HepG2 (cell line): ENCODE results near the gene RARA. TPM values are rescaled to one million over a fixed set of nuclear protein-coding genes. Genes with fewer than 3 reads are reported as not detected.
A peak's percentile ranks its signal among the peaks of the same experiment; 100 is the strongest.

ENCODE experiments used
- CSRNP1 ChIP-seq: sonication (generic); formaldehyde crosslinking; IDR thresholded peaks from 2 replicates; pipeline ENCODE4 v1.8.1; 2023; ENCODE audit warnings: mild to moderate bottlenecking, missing genetic modification reagents
- GATAD2A ChIP-seq: IDR thresholded peaks from 2 replicates; pipeline ENCODE4 v1.6.1; 2016
- KDM1A ChIP-seq: IDR thresholded peaks from 2 replicates; pipeline ENCODE4 v1.6.1; 2016; ENCODE audit warnings: missing compliant biosample characterization
- NFYB ChIP-seq: sonication (generic); formaldehyde crosslinking; IDR thresholded peaks from 2 replicates; pipeline ENCODE4 v1.4.0; 2020; ENCODE audit warnings: missing genetic modification reagents
- POGZ ChIP-seq: sonication (generic); formaldehyde crosslinking; IDR thresholded peaks from 2 replicates; pipeline ENCODE4 v1.4.0; 2020; ENCODE audit warnings: mild to moderate bottlenecking, missing genetic modification reagents
- RERE ChIP-seq: IDR thresholded peaks from 2 replicates; pipeline ENCODE4 v1.6.1; 2016; ENCODE audit warnings: low read depth, missing genetic modification reagents, missing compliant biosample characterization
- THAP8 ChIP-seq: sonication (generic); formaldehyde crosslinking; IDR thresholded peaks from 2 replicates; pipeline ENCODE4 v1.5.1; 2020; ENCODE audit warnings: missing genetic modification reagents, mild to moderate bottlenecking, borderline replicate concordance
- ZFP41 ChIP-seq: sonication (generic); formaldehyde crosslinking; IDR thresholded peaks from 2 replicates; pipeline ENCODE4 v1.4.0; 2020; ENCODE audit warnings: mild to moderate bottlenecking, missing genetic modification reagents, borderline replicate concordance
- ZNF143 ChIP-seq: sonication (generic); formaldehyde crosslinking; IDR thresholded peaks from 2 replicates; pipeline ENCODE4 v1.4.0; 2020; ENCODE audit warnings: missing genetic modification reagents
- ZNF562 ChIP-seq: sonication (generic); formaldehyde crosslinking; IDR thresholded peaks from 2 replicates; pipeline ENCODE4 v1.8.0; 2022; ENCODE audit warnings: missing genetic modification reagents, borderline replicate concordance
- ZNF646 ChIP-seq: sonication (generic); formaldehyde crosslinking; IDR thresholded peaks from 2 replicates; pipeline ENCODE4 v1.9.0; 2021; ENCODE audit warnings: mild to moderate bottlenecking, missing genetic modification reagents
- polyA plus RNA-seq, 8 experiments: library from polyadenylated mRNA; depleted of rRNA in 3 of 8; stranded (reverse) in 7 of 8; unstranded in 1 of 8; fragments of >200 nt; fragmentation: Illumina TruSeq in 4 of 8; extraction: Trizol in 4 of 8; gene quantifications; 2 replicates each; pipeline versions ENCODE4 v1.2.1 to v1.2.3, GENCODE V29; 2011 to 2016; ENCODE audit warnings: low read depth in 4 of 8, missing spikeins in 1 of 8, mixed read lengths in 1 of 8; ENCODE audit not compliant: insufficient read depth in 1 of 8
- total RNA-seq, 5 experiments: library from RNA; depleted of rRNA; stranded (reverse); fragments of >200 nt; fragmentation: Illumina TruSeq; extraction: Trizol; gene quantifications; 2 replicates each; pipeline ENCODE4 v1.2.3, GENCODE V29; 2016; ENCODE audit warnings: low read depth in 1 of 5

RARA gene
- total and polyA plus RNA-seq, 2 of the 13 experiments (the other 11 are each of a cell fraction or from before 2014, with no cell fraction given), result 6.4 to 8.6 TPM

- TF ChIP-seq GATAD2A (peak; percentile 82), POGZ (CRISPR knock-in tag) (peak; percentile 84), ZNF562 (CRISPR knock-in tag) (no peak), THAP8 (CRISPR knock-in tag) (0 out of 2 replicates have a peak, but pooled peaks have one; percentile 84), RERE (CRISPR knock-in tag) (0 out of 2 replicates have a peak, but pooled peaks have one; percentile 14), ZFP41 (CRISPR knock-in tag) (no peak; the same call in 1 of the 2 replicates), KDM1A (CRISPR knock-in tag) (peak; percentile 36; the same call in 1 of the 2 replicates), NFYB (peak; percentile 40; the same call in 1 of the 2 replicates), ZNF143 (CRISPR knock-in tag) (no peak; the same call in 1 of the 2 replicates), CSRNP1 (CRISPR knock-in tag) (peak; percentile 89; the same call in 1 of the 2 replicates), ZNF646 (peak; percentile 78; the same call in 1 of the 2 replicates)
Measured at GRCh38 chr17:40362696-40363110, 53.7 kb downstream of the RARA start (continued).
